ENCODE measurements around the gene PDF. TPM values are rescaled to one million over a fixed set of nuclear protein-coding genes. Genes with fewer than 3 reads are reported as not detected.

Gene PDF
- total and polyA plus RNA-seq, 4 experiments from 2014 or later, result 11.8 to 18.0 (median 12.2) TPM

GRCh38 chr16:69327585-69328310, 2.6 kb downstream of the PDF start:
- POLR2A ChIA-PET (ENCODE audit: partially characterized antibody), result interaction anchor here (1.2 to 6.3 kb wide), 4 partner anchors 11 to 58 kb away, joined by 3 to 116 read pairs (median 40); partner anchors contain the start of genes COG8, NIP7, TERF2 and VPS4A
- intact Hi-C loops (cut with micrococcal nuclease), result no loop called here

GRCh38 chr16:69326172-69326873, 4.1 kb downstream of the PDF start:
- H3K4me1 ChIP-seq (ENCODE audit: insufficient read depth, low read length), result peaks cover 45% of the 10 kb centered on the region
- ChIA-PET POLR2A (ENCODE audit: partially characterized antibody) (interaction anchor here (0.9 to 6.3 kb wide), 4 partner anchors 9 to 15 kb away, joined by 3 to 116 read pairs (median 22); partner anchors contain the start of genes COG8 and NIP7), CTCF (ENCODE audit: partially characterized antibody) (interaction anchor here (0.7 to 2.6 kb wide), 5 partner anchors 8 to 15 kb away, joined by 3 to 6 read pairs (median 3); partner anchors contain the start of gene COG8)
- H3K9me3 Mint-ChIP-seq, result no peaks in the 10 kb centered on the region
- peaks cover 13 to 50% of the 10 kb centered on the region in 2 donors for H3K36me3 Mint-ChIP-seq
- no peaks in the 10 kb centered on the region for H3K27me3 ChIP-seq (ENCODE audit: insufficient read depth, low read length)
- no peak for DNase-seq
- peak overlapping the region in 4 of 8 donors; percentile 13 to 51 (median 39) for H3K4me3 Mint-ChIP-seq
- H3K27ac Mint-ChIP-seq, result peak overlapping the region; percentile 28 to 87 (median 51)
- H3K9me3 ChIP-seq (ENCODE audit: control insufficient read depth in 1 of 2, low read length in 2 of 2), result no peaks in the 10 kb centered on the region
- intact Hi-C loops (cut with micrococcal nuclease), result no loop called here
- peaks cover 40% of the 10 kb centered on the region for H3K36me3 ChIP-seq (ENCODE audit: insufficient read depth, low read length)
- no peak overlapping the region for H3K4me3 ChIP-seq (ENCODE audit: low read length in 2 of 2)
- H3K27ac ChIP-seq (ENCODE audit: low read depth, low read length), result no peak overlapping the region
- H3K27me3 Mint-ChIP-seq, result no peaks in the 10 kb centered on the region
- peaks cover 25 to 50% (median 38%) of the 10 kb centered on the region in 4 donors for H3K4me1 Mint-ChIP-seq

More at GRCh38 chr16:69327585-69328310, 2.6 kb downstream of the PDF start:
- no peaks in the 10 kb centered on the region for H3K27me3 Mint-ChIP-seq
- H3K9me3 ChIP-seq (ENCODE audit: control insufficient read depth in 1 of 2, low read length in 2 of 2), result no peaks in the 10 kb centered on the region
- peaks cover 45% of the 10 kb centered on the region for H3K4me1 ChIP-seq (ENCODE audit: insufficient read depth, low read length)
- no peak overlapping the region for H3K27ac ChIP-seq (ENCODE audit: low read depth, low read length)
- H3K4me3 ChIP-seq (ENCODE audit: low read length in 2 of 2), result no peak overlapping the region
- peak overlapping the region in 2 of 8 donors; percentile 32 to 84 for H3K4me3 Mint-ChIP-seq
- peaks cover 25 to 48% (median 37%) of the 10 kb centered on the region in 4 donors for H3K4me1 Mint-ChIP-seq
- H3K27me3 ChIP-seq (ENCODE audit: insufficient read depth, low read length), result no peaks in the 10 kb centered on the region
- DNase-seq, result no peak
- peak overlapping the region in 4 of 7 donors; percentile 15 to 81 (median 63) for H3K27ac Mint-ChIP-seq
- no peaks in the 10 kb centered on the region for H3K9me3 Mint-ChIP-seq
- peaks cover 28% of the 10 kb centered on the region for H3K36me3 ChIP-seq (ENCODE audit: insufficient read depth, low read length)
- peaks cover 5 to 44% of the 10 kb centered on the region in 2 donors for H3K36me3 Mint-ChIP-seq
- CTCF ChIA-PET (ENCODE audit: partially characterized antibody), result interaction anchor here (2.2 to 2.6 kb wide), 2 partner anchors 11 to 16 kb away, joined by 6 read pairs; partner anchors contain the start of gene COG8

GRCh38 chr16:69325784-69326171, 4.6 kb downstream of the PDF start:
- Histone ChIP-seq H3K4me3 (ENCODE audit: low read length in 2 of 2) (no peak overlapping the region), H3K27ac (ENCODE audit: low read depth, low read length) (no peak overlapping the region), H3K36me3 (ENCODE audit: insufficient read depth, low read length) (peaks cover 45% of the 10 kb centered on the region), H3K4me1 (ENCODE audit: insufficient read depth, low read length) (peaks cover 41% of the 10 kb centered on the region), H3K27me3 (ENCODE audit: insufficient read depth, low read length) (no peaks in the 10 kb centered on the region), H3K9me3 (ENCODE audit: control insufficient read depth in 1 of 2, low read length in 2 of 2) (no peaks in the 10 kb centered on the region)
- POLR2A ChIA-PET (ENCODE audit: partially characterized antibody), result interaction anchor here (0.9 to 6.3 kb wide), 4 partner anchors 9 to 14 kb away, joined by 3 to 116 read pairs (median 22); partner anchors contain the start of genes COG8 and NIP7
- Mint-ChIP-seq H3K9me3 (no peaks in the 10 kb centered on the region), H3K36me3 (peaks cover 16 to 55% of the 10 kb centered on the region in 2 donors), H3K27me3 (no peaks in the 10 kb centered on the region), H3K4me3 (peak overlapping the region in 1 of 8 donors; percentile 7), H3K27ac (peak overlapping the region in 4 of 7 donors; percentile 13 to 61 (median 34)), H3K4me1 (peaks cover 25 to 50% (median 38%) of the 10 kb centered on the region in 4 donors)
- DNase-seq, result no peak
- CTCF ChIA-PET (ENCODE audit: partially characterized antibody), result interaction anchor here (1.1 to 2.6 kb wide), 3 partner anchors 10 to 16 kb away, joined by 3 to 6 read pairs (median 3); partner anchors contain the start of gene COG8
- intact Hi-C loops (cut with micrococcal nuclease), result no loop called here

GRCh38 chr16:69324585-69325253, 5.7 kb downstream of the PDF start:
- H3K4me3 ChIP-seq (ENCODE audit: low read length in 2 of 2), result no peak overlapping the region
- H3K36me3 ChIP-seq (ENCODE audit: insufficient read depth, low read length), result peaks cover 56% of the 10 kb centered on the region
- H3K27ac ChIP-seq (ENCODE audit: low read depth, low read length), result no peak overlapping the region
- H3K9me3 ChIP-seq (ENCODE audit: control insufficient read depth in 1 of 2, low read length in 2 of 2), result no peaks in the 10 kb centered on the region
- Mint-ChIP-seq H3K4me3 (no peak overlapping the region), H3K4me1 (peaks cover 25 to 49% (median 37%) of the 10 kb centered on the region in 4 donors), H3K27me3 (no peaks in the 10 kb centered on the region), H3K9me3 (no peaks in the 10 kb centered on the region), H3K36me3 (peaks cover 19 to 59% of the 10 kb centered on the region in 2 donors), H3K27ac (peak overlapping the region in 2 of 7 donors; percentile 47 to 62)
- intact Hi-C loops (cut with micrococcal nuclease), result no loop called here
- ChIA-PET POLR2A (ENCODE audit: partially characterized antibody) (interaction anchor here (1.0 kb wide), 1 partner anchor 14 kb away, joined by 3 read pairs; no protein-coding TSS in a partner anchor), CTCF (ENCODE audit: partially characterized antibody) (no interaction called here)
- peaks cover 41% of the 10 kb centered on the region for H3K4me1 ChIP-seq (ENCODE audit: insufficient read depth, low read length)
- H3K27me3 ChIP-seq (ENCODE audit: insufficient read depth, low read length), result no peaks in the 10 kb centered on the region
- DNase-seq, result no peak

- DNase-seq, result no peak
- Histone ChIP-seq H3K4me3 (ENCODE audit: low read length in 2 of 2) (no peak overlapping the region), H3K9me3 (ENCODE audit: control insufficient read depth in 1 of 2, low read length in 2 of 2) (no peaks in the 10 kb centered on the region), H3K27ac (ENCODE audit: low read depth, low read length) (no peak overlapping the region), H3K36me3 (ENCODE audit: insufficient read depth, low read length) (peaks cover 62% of the 10 kb centered on the region), H3K4me1 (ENCODE audit: insufficient read depth, low read length) (peaks cover 34% of the 10 kb centered on the region), H3K27me3 (ENCODE audit: insufficient read depth, low read length) (no peaks in the 10 kb centered on the region)
- H3K27me3 Mint-ChIP-seq, result no peaks in the 10 kb centered on the region
- ChIA-PET POLR2A (ENCODE audit: partially characterized antibody) (interaction anchor here (1.0 kb wide), 1 partner anchor 15 kb away, joined by 3 read pairs; no protein-coding TSS in a partner anchor), CTCF (ENCODE audit: partially characterized antibody) (no interaction called here)
- intact Hi-C loops (cut with micrococcal nuclease), result no loop called here
- no peak overlapping the region for H3K4me3 Mint-ChIP-seq
- H3K27ac Mint-ChIP-seq, result peak overlapping the region in 1 of 7 donors; percentile 62
- H3K9me3 Mint-ChIP-seq, result no peaks in the 10 kb centered on the region
- peaks cover 22 to 43% (median 32%) of the 10 kb centered on the region in 4 donors for H3K4me1 Mint-ChIP-seq
- peaks cover 26 to 65% of the 10 kb centered on the region in 2 donors for H3K36me3 Mint-ChIP-seq
These were observed 6.3 kb downstream of the PDF start for GRCh38 chr16:69324013-69324531.

GRCh38 chr16:69323415-69323814, 7.0 kb downstream of the PDF start:
- H3K27ac Mint-ChIP-seq, result peak overlapping the region in 1 of 7 donors; percentile 12
- peaks cover 28 to 65% of the 10 kb centered on the region in 2 donors for H3K36me3 Mint-ChIP-seq
- ChIA-PET CTCF (ENCODE audit: partially characterized antibody) (no interaction called here), POLR2A (ENCODE audit: partially characterized antibody) (no interaction called here)
- no peak overlapping the region for H3K4me3 ChIP-seq (ENCODE audit: low read length in 2 of 2)
- DNase-seq, result no peak
- H3K27ac ChIP-seq (ENCODE audit: low read depth, low read length), result no peak overlapping the region
- H3K4me1 Mint-ChIP-seq, result peaks cover 17 to 36% (median 25%) of the 10 kb centered on the region in 4 donors
- peaks cover 28% of the 10 kb centered on the region for H3K4me1 ChIP-seq (ENCODE audit: insufficient read depth, low read length)
- no peaks in the 10 kb centered on the region for H3K27me3 Mint-ChIP-seq
- H3K4me3 Mint-ChIP-seq, result no peak overlapping the region
- intact Hi-C loops (cut with micrococcal nuclease), result no loop called here
- no peaks in the 10 kb centered on the region for H3K27me3 ChIP-seq (ENCODE audit: insufficient read depth, low read length)
- no peaks in the 10 kb centered on the region for H3K9me3 Mint-ChIP-seq
- peaks cover 69% of the 10 kb centered on the region for H3K36me3 ChIP-seq (ENCODE audit: insufficient read depth, low read length)
- H3K9me3 ChIP-seq (ENCODE audit: control insufficient read depth in 1 of 2, low read length in 2 of 2), result no peaks in the 10 kb centered on the region
